Glomerular visceral epithelial cell (primary cell): ENCODE measurements around the gene FMNL1.
A peak's percentile ranks its signal among the peaks of the same experiment; 100 is the strongest.

Source experiments
- DNase-seq: peaks from one replicate; pipeline ENCODE4 v3.0.0-alpha.2; 2016; ENCODE audit errors: extremely low spot score

FMNL1 gene

DNA sequence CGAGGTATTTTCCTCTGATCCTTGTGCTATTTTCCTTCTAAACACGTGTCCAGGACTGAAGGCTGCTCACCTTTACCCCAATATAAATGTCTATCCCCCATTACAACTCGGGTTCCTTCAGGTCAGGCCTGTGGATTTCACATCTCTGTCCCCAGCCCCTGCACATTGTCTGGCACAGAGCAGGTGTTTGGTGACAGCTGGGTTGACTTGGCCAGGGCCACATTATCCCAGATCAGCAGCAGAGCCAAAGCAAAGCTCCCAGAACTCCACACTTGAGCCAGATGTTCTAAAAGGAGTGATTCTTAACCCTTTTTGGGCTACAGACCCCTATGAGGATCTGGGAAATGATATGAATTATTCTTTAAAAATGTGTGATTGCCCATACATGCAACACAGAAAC, 58.2 kb downstream of the FMNL1 start:
- DNase-seq, result no peak

DNA sequence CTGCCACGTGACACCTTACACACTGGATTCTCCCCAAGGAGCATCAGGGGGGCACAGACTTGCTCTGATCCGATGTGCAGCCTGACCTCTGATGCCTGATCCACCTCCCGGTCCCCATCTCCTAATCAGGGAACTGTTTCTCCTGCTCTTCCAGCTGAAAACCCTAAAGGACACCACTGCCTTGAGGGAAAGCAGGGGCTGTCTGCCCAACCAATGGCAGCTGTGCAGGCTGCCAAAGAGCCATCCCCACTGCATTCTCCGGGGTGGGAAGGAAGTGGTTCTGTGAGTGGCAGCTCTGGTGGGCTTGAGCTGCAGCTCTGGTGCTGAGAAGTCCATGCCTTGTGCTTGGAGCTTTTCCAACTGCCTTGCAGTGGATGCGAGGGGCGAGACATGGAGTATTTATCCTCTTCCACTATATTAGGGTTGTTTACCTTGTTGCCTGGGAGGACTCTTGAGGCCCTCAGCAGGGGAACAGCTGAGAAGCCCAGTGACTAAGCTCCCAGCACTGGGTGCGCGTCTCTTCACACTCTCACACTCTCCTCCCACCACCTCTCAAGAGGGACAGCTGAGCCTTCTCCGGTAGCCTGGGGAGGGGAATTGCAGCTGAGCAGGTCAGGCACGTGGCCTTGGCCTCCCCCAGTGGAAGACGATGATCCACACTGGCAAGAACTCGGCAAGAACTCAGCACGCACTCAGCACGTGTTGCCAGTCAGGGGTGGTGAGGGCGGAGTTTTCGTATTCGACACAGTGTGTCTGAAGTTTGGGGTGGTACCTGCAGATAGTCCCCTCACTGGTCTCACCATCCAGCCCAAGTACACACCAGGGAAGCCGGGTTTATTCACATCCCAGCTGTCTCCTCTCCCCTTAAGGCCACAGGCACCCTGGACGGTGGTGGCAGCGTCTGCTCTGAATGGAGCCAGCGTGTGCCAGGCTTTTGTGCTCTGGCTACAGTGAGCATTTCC, 61.3 kb downstream of the FMNL1 start:
- DNase-seq, result no peak

GRCh38 chr17:45283711-45284110, 62.0 kb downstream of the FMNL1 start:
- DNase-seq, result no peak

DNA sequence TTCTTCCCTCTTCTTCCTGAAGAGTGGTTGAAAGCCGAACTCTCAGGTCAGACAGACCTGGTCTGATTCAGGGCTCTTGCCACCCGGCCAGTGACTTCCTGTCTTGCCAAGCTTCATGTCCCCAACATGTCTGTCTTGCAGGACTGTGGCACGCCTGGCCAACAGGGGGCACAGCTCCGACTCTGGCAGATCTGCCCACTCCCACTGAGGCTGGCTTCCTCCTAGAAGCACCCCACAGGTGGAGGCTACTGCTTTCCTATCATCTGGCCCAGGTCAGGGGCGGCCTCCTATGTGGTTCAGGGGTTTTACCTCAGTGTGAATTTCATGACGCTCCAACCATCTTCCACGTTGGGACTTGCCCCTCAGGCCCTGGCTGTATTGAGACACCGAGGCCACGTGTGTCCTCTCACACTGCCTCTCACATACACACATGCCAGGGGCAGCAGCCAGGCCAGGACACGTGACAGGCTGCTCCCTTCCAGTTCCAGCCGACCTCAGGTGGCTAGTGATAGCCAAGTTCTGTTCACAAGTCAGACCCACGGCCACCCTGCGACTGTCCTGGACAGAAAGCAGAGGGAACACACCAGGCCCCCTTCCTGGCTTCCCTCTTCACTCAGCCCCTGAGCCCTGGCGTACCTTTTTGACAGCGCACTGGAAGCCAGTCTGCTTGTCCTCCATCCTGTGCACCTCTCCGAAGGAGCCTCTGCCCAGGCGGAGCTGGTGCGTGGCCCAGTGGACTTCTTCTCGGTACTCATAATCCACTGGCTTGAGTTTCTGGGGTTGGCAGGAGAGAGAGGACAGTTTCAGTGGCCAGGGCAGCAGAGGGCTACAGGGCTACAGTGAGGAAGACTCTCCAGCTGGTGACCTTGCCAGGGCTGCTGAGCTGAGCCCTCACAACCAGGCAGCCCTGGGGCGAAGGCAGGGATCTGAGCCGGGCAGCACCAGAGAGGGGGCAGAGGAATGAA, 62.8 kb downstream of the FMNL1 start:
- DNase-seq, result no peak

- DNase-seq, result no peak
These were observed 64.6 kb downstream of the FMNL1 start for GRCh38 chr17:45286286-45286685.

DNA sequence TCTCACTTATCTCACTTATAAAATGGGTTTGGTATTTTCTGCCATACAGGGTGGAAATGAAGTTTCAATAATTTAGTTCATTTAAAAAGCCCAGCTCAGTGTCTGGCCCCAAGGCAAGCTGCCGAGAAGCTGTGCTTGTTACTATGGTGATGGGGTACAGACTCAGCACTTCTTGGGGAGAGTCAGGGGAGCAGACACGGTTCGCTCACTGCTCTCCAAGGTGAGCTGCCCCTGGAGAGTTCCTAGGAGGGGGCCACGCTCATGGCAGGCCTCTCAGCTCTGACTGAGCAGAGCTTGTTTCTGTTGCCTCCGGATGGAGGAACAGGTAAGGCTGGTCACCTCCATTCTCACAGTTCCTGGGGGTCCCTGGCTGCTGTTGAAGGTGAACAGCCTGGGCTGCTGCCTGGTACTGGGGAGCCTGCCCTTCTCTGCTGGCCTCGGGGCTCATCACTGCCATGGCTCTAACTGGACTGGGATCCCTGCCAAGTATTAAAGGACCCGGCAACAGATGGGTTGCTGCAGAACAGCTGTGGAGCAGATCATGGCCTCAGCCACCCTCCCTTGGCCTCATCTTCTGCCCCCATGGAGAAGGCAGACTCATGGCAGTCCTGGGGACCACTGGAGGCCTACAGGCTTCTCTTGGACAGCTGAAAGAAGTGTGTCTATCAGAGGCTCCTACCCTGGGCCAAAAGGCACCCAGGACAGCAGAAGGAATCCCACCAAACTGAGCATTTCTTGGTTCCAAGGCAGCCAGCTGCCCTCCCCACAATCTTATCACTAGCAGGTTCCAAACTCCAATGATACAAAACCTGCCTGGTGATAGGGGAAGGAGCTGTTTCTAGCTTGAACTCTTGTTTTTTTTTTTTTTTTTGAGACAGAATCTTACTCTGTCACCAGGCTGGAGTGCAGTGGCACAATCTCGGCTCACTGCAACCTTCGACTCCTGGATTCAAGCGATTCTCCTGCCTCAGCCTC, 66.1 kb downstream of the FMNL1 start:
- no peak for DNase-seq

DNA sequence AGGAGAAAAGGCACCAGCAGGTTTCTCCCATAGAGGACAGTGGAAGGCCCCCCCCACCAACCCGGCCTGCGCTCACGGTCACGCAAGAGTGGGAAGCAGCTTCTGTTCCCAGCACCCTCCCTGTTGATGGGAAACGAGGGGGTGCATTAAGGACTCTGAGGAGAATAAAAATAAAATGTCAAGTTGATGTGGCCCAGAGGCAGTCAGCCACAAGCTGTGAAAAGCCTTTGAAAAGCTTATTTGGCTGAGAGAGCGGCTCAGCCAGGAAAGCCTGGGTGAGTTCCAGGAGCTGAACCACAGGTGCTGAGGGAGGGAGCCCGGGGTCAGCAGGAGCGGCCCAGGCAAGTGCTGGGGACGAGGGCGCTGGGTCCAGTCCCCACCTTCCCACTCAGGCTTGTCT, 67.1 kb downstream of the FMNL1 start:
- DNase-seq, result no peak

DNA sequence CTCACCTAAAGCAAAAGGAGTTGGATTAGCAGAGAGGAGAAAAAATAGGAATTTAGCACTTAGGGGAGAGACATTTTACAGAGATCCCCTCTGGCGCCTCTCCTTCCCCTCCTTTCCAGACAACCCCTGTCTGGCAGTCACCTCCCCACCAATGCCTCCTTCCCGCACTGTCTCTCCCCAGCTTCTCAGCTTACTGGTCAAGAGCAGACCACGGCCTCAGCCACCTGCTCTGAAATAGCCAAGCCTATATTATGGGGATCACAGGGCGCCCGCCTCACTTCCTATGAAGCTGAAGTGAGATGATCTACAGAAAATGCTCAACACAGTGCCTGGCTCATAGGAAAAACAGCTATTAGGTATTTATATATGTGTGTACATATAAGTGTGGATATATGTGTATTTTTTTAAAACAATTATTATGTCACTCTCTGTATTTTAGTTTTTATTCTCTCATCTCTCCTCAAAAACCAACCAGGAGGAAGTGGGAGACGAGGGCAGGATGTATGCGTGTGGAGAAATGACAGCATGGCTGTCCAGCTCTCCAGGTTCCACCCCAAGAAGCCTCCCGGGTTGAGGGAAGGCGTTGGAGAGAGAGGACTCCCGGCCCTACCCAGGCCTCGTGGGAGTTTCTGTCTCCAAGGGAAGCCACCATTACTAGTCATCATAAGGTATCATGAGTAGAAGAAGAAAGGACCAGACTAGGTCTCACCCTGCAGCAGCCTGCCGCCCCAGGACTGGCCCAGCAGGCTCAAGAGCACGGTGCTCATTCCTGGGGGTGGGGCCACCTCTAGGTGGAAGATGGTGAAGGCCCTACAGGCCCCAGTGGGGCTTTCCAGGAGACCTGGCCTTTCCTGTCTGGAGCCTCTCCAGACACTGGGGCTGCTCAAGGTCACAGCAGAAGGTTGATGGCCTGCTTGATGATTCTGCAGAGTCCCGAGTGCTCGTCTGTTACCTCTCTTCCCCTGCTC, 67.9 kb downstream of the FMNL1 start:
- no peak for DNase-seq

DNA sequence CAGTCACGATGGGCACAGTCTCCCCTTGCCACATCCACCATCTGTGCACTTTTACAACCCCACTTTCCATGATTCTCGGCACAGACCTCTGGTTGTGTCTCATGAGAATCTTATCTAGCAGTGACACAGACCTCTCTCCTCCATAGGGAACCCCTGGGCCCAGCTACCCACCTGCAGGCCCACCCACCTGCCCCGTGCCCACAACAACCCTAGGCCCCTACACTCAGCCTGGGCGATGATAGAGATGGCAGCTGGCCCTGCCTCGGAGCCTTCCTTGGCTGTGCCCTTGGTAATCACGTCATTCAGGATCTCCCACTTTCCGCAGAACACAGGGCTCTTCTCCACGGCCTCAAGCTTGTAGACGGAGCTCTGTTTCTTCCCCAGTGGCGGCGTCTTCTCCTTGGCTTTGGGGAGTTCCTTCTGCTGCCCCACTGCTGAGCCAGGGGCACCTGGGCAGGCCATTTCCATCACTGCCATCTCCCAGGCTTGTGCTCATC, 68.6 kb downstream of the FMNL1 start:
- DNase-seq, result no peak

DNA sequence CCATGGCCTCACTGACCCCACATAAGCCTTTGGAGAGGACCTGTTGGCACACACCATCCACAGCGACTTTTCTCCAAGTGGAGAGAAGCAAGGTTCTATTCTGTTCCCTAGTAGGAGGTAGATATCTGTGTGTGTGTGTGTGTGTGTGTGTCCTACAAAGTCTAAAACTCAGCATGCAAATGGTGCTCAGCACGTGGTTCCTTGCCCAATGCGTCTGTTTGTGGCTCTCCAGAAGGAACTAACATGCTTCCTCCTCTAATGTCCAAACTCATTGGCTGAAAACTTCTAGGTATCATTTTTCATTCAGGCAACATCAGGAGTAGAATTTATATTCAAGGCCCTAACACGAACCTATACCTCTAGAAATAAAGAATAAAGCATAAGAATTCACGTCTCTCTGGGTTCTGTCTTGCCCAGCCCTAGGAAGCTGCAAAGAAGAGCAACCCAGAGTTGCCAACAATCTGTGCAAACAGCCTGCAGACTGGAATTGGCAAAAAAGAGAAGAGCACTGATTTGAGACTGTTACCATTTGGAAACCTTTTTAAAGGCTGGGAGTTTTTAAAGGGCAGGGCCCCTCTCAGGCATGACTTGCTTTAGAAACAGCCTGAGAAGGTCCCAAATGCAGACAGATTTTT, 69.6 kb downstream of the FMNL1 start:
- DNase-seq, result no peak

GRCh38 chr17:45292696-45293412, 71.2 kb downstream of the FMNL1 start:
- DNase-seq, result no peak

DNA sequence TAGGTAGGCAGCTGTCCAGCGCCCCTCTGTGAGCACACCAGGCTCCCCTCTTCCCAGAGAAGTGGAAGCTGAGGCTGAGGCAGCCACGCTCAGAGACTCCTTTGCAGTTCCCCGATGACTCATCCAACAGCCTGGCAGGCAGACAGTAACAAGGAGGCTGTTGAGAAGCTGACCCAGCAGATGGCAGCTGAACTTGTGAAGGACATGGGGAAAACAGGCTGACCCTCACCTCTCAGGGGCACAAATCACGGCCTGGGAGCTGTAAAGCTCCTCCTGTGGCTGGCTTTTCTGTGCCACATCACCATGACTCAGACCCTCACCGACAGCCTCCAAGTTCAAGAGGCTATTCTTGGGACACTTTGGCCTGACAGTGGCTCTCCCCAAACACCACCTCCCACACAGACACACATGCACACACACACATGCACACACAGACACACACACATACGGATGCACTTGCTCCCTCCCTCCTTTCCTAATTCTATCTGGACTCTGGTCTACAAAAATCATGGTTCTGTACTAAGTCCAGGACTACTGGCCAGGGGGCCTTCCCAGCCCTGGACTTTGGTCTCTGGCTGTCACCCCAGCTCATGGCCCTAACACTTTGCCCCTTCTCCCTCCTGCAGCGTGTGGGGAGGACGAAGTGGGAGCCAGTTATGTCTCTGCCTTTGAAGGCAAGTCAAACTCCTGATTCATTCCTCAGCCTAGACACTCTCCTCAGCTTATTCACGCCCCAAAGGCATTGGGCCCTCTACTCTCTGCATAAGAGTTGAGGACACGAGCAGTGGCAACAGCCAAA, 71.9 kb downstream of the FMNL1 start:
- peak; percentile 96 for DNase-seq

DNA sequence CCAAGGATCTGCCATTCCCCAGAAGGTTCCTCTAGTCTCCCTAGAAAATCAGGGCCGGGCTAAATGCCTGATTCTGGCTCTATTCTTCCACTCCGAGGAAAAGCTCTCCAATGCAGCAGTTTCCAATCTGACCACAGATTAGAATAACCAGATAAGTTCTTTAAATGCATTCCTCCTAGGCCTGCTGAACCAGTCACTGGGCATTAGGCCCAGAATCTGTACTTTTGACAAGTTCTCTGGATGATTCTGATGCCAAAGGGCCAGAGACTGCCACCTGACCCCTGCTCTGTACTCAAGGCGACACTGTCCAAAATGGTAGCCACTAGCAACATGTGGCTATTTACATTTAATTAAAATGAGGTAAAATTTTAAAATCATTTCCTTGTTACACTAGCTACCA, 72.8 kb downstream of the FMNL1 start:
- DNase-seq, result peak; percentile 52

DNA sequence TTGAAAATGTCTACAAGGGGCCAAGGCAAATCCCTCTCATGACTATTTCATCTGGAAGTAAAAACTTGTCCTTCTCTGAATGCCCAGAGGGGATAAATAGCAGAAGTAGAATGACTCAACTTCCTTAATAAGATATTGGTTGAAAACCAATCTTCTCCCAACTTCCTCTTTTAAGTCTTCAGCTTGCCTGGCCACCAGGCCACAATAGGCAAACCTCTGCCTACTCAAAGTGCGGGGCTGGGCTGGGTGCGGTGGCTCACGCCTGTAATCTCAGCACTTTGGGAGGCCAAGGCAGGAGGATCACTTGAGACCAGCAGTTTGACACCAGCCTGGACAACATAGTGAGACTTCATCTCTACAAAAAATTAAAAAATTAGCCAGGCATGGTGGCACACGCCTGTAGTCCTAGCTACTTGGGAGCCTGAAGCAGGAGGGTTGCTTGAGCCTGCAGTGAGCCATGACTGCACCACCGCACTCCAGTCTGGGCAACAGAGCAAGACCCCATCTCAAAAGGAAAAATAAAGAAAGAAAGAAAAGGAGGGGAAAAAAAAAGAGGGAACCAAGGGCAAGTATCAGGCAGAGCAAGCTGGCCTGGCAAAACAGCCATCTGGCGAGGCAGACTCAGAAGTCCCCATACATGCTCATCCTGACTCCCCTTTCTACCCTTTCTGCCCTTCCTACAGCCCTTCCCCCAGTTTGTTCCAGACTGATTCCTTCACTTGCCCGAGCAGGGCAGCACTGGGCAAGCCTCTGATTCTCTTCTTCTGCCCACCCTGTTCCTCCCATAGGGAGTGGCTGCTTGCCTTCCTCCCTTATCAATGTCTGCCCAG, 74.5 kb downstream of the FMNL1 start:
- DNase-seq, result no peak

DNA sequence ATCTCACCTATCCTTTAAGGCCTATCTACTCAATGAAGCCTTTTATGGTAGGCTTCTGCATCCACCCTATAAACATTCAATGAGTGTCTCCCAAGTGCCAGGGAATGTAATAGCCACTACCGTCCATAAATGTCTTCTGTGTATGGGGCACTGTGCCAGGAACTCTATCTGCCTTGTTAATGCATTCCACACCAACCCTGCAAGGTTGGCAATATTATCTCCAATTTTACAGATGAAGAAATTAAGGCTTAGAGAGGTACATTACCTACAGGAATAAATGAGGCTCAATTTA, 75.1 kb downstream of the FMNL1 start:
- no peak for DNase-seq
